NT2/D1 (cell line): ENCODE results near the gene P2RY14.

Experiments
- SUZ12 ChIP-seq: IDR thresholded peaks from 2 replicates; pipeline ENCODE4 v1.6.1; 2011; ENCODE audit not compliant: insufficient read length, insufficient read depth; ENCODE audit errors: extremely low read depth
- YY1 ChIP-seq: IDR thresholded peaks from 2 replicates; pipeline ENCODE4 v1.6.1; 2011; ENCODE audit not compliant: insufficient read length, insufficient read depth

DNA sequence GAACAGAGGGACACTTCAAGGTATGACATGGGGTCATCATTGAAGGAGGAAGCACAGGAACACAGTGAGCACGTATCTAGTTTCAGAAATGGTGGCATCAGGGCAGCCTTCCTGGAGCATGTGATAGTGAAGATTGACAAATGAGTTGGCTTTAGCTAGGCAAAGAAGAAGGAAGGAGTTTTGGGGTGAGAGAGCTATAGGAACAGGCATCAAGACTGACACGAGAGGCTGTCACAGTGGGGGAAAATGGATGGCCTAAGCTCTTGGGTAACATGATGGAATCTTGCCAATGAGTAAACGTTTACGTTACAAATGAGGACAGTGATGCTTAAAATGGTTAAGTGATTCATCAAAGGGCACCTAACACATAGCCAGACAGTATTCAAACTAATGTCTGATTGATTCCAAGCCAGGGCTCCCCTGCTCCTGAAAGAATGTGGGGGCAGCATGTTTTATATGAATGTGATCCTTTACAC lies 52.2 kb downstream of the P2RY14 start:
- TF ChIP-seq YY1 (no peak), SUZ12 (no peak)
